ENCODE results near the gene LANCL3. TPM values are rescaled to one million over a fixed set of nuclear protein-coding genes. Genes with fewer than 3 reads are reported as not detected.
"Not testable (repeated sequence)": the region's sequence is repeated elsewhere in the genome, so short reads cannot be mapped to it uniquely, and the experiment has no call there.

Gene LANCL3
- 0.26 and 0.48 TPM in 2 replicates for total RNA-seq (2021)
- long read RNA-seq, partial matches to known transcripts = 0 of 1 reads
- long read RNA-seq, other reads (novel, unspliced or antisense) = 1 of 1 reads

DNA sequence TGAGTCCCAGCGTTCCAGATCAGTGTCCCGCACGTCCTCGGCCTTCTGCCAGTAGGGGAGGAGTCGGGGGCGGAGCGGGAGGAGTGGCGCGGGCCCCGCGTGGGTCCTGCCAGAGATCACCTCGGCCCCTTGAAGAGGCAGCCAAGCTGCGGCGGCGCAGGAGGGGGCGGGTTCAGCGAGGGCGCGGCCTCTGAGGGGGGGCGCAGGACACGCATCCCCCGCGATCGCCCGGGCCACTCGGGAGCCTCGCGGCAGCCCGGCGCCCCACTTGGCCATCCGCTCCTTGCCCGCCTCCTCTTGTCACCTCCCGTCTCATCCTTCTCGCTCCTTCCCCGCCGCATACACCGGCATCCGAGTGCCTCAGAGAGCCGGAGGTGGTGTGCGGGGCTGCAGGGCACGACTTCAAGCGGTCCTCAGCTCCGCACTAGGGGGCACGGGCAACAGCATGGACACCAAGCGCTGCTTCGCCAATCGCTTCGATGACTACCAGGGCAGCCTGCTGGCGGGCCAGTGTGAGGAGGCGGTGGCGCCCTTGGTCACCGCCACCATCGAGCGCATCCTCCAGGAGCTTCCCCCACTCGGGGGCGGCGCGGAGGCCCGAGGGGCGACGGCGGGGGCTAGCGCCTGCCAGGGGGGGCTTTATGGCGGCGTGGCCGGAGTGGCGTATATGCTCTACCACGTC lies at the start of gene LANCL3:
Gene LANCL3, plus strand, starts transcription at position 236 of the 682 bp plus-strand sequence. Its CDS starts 210 bp downstream, at position 446.
- H3K36me3 Mint-ChIP-seq (ENCODE audit: insufficient read depth in 1 of 3, low read depth in 3 of 3); H2AFZ ChIP-seq (ENCODE audit: low read length): not testable (repeated sequence)
- WGBS (ENCODE audit: extremely low coverage, insufficient read length, low lambda C conversion rate) = no CpG with 5 or more reads among the region's 68 CpGs

GRCh38 chrX:37523673-37524072 lies 47.8 kb upstream of the LANCL3 start:
- not testable (repeated sequence) for H3K4me2 ChIP-seq (ENCODE audit: insufficient read depth, insufficient read length, low read length); H3K27ac ChIP-seq (ENCODE audit: insufficient read length, low read depth, low read length); H3K18ac ChIP-seq (ENCODE audit: insufficient read length, low read depth, low read length); H3K4me3 Mint-ChIP-seq; H2BK12ac ChIP-seq (ENCODE audit: insufficient read length, low read depth, low read length); H3K14ac ChIP-seq (ENCODE audit: insufficient read depth, low read length); H2AK5ac ChIP-seq (ENCODE audit: insufficient read length, low read length); H3K9me3 ChIP-seq (ENCODE audit: control insufficient read depth, low read depth, low read length); H4K5ac ChIP-seq (ENCODE audit: insufficient read length, low read depth, low read length); H4K20me1 ChIP-seq (ENCODE audit: control insufficient read depth, insufficient read depth, insufficient read length); H2BK15ac ChIP-seq (ENCODE audit: low read depth, low read length); H2BK120ac ChIP-seq (ENCODE audit: low read depth, low read length, poor library complexity, severe bottlenecking); H3K27me3 Mint-ChIP-seq (ENCODE audit: low read depth); H2AFZ ChIP-seq (ENCODE audit: low read length); H2BK20ac ChIP-seq (ENCODE audit: low read depth, low read length, poor library complexity, severe bottlenecking); H3T11ph ChIP-seq (ENCODE audit: low read length); H3K27me3 ChIP-seq (ENCODE audit: insufficient read depth, low read length); H3K23ac ChIP-seq (ENCODE audit: insufficient read length, low read depth, low read length); DNase-seq; H3K36me3 Mint-ChIP-seq (ENCODE audit: insufficient read depth in 1 of 3, low read depth in 3 of 3); H3K23me2 ChIP-seq (ENCODE audit: insufficient read length, low read depth, low read length, poor library complexity, severe bottlenecking); H3K4me1 ChIP-seq (ENCODE audit: insufficient read depth, low read length); H3K9ac ChIP-seq (ENCODE audit: extremely low read depth, insufficient read length, low read length); H3K56ac ChIP-seq (ENCODE audit: insufficient read length, low read depth, low read length); H4K8ac ChIP-seq (replicated peaks; ENCODE audit: insufficient read length, low read depth, low read length); H2BK5ac ChIP-seq (ENCODE audit: insufficient read length, low read length); H3K4ac ChIP-seq (ENCODE audit: low read depth, low read length); H3K4me1 Mint-ChIP-seq; H3K79me2 ChIP-seq (ENCODE audit: insufficient read depth, low read length); H4K91ac ChIP-seq (ENCODE audit: insufficient read length, low read depth, low read length); H3K27ac Mint-ChIP-seq; H3K79me1 ChIP-seq (ENCODE audit: insufficient read depth, low read depth, low read length, poor library complexity, severe bottlenecking)
- peaks cover 46 to 57% of the 10 kb centered on the region in 2 experiments for H3K9me3 Mint-ChIP-seq
- WGBS (ENCODE audit: extremely low coverage, insufficient read length, low lambda C conversion rate) = no CpG with 5 or more reads among the region's 3 CpGs

More for the DNA sequence above, at the start of gene LANCL3:
- peak; percentile 34 for DNase-seq
- peaks cover 14% of the 10 kb centered on the region for H3K27me3 Mint-ChIP-seq (ENCODE audit: low read depth)
- peak within 1 kb of the TSS; percentile 50 to 75 for H3K4me3 Mint-ChIP-seq
- H3K79me1 ChIP-seq (ENCODE audit: insufficient read depth, low read depth, low read length, poor library complexity, severe bottlenecking); H2BK5ac ChIP-seq (ENCODE audit: insufficient read length, low read length); H2BK15ac ChIP-seq (ENCODE audit: low read depth, low read length); H3K27ac Mint-ChIP-seq; H3K27ac ChIP-seq (ENCODE audit: insufficient read length, low read depth, low read length); H3K27me3 ChIP-seq (ENCODE audit: insufficient read depth, low read length); H4K5ac ChIP-seq (ENCODE audit: insufficient read length, low read depth, low read length); H3K4ac ChIP-seq (ENCODE audit: low read depth, low read length); H2BK120ac ChIP-seq (ENCODE audit: low read depth, low read length, poor library complexity, severe bottlenecking); H3K56ac ChIP-seq (ENCODE audit: insufficient read length, low read depth, low read length); H2BK12ac ChIP-seq (ENCODE audit: insufficient read length, low read depth, low read length); H4K8ac ChIP-seq (replicated peaks; ENCODE audit: insufficient read length, low read depth, low read length); H3K23me2 ChIP-seq (ENCODE audit: insufficient read length, low read depth, low read length, poor library complexity, severe bottlenecking); H2BK20ac ChIP-seq (ENCODE audit: low read depth, low read length, poor library complexity, severe bottlenecking); H3K79me2 ChIP-seq (ENCODE audit: insufficient read depth, low read length); H4K20me1 ChIP-seq (ENCODE audit: control insufficient read depth, insufficient read depth, insufficient read length); H4K91ac ChIP-seq (ENCODE audit: insufficient read length, low read depth, low read length); H3T11ph ChIP-seq (ENCODE audit: low read length); H3K23ac ChIP-seq (ENCODE audit: insufficient read length, low read depth, low read length); H3K18ac ChIP-seq (ENCODE audit: insufficient read length, low read depth, low read length); H2AK5ac ChIP-seq (ENCODE audit: insufficient read length, low read length); H3K9me3 ChIP-seq (ENCODE audit: control insufficient read depth, low read depth, low read length); H3K4me1 ChIP-seq (ENCODE audit: insufficient read depth, low read length); H3K4me1 Mint-ChIP-seq; H3K9ac ChIP-seq (ENCODE audit: extremely low read depth, insufficient read length, low read length); H3K14ac ChIP-seq (ENCODE audit: insufficient read depth, low read length): not testable (repeated sequence)
- H3K9me3 Mint-ChIP-seq = peaks cover 35 to 40% of the 10 kb centered on the region in 2 experiments
- peak within 1 kb of the TSS; percentile 30 for H3K4me2 ChIP-seq (ENCODE audit: insufficient read depth, insufficient read length, low read length)
